LNCaP clone FGC (cell line): ENCODE results near the gene RAD51D.
A peak's percentile ranks its signal among the peaks of the same experiment; 100 is the strongest.

Experiments
- DNase-seq: peaks from one replicate; pipeline ENCODE4 v3.0.0-alpha.2; 2011; ENCODE audit warnings: low read depth
- H3K4me3 ChIP-seq: 2 replicates; pipeline ENCODE4 v1.5.1; 2011; ENCODE audit warnings: mild to moderate bottlenecking, low read depth, low read length, control low read depth
- TF ChIP-seq, protein P1 (sequence below): IDR thresholded peaks from 2 replicates; pipeline ENCODE4 v1.5.1; 2012; ENCODE audit warnings: mild to moderate bottlenecking; ENCODE audit not compliant: control insufficient read depth, insufficient read depth; ENCODE audit errors: extremely low read depth

Gene RAD51D

DNA sequence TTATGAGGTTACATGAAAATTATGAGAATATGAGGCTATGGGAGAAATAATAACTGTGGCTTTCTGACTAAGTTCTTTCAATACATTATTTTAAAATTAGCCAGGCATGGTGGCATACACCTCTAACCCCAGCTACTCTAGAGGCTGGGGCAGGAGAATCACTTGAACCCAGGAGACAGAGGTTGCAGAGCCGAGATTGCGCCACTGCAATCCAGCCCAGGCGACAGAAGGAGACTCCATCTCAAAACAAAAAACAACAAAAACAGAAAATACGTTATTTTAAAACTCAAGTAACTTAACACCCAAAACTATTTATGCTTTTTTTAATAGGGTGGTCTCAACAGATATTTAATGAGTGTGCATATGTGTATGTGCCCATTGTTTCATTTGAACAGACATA is 53.8 kb downstream of the RAD51D start:
- TF ChIP-seq, protein P1, sequence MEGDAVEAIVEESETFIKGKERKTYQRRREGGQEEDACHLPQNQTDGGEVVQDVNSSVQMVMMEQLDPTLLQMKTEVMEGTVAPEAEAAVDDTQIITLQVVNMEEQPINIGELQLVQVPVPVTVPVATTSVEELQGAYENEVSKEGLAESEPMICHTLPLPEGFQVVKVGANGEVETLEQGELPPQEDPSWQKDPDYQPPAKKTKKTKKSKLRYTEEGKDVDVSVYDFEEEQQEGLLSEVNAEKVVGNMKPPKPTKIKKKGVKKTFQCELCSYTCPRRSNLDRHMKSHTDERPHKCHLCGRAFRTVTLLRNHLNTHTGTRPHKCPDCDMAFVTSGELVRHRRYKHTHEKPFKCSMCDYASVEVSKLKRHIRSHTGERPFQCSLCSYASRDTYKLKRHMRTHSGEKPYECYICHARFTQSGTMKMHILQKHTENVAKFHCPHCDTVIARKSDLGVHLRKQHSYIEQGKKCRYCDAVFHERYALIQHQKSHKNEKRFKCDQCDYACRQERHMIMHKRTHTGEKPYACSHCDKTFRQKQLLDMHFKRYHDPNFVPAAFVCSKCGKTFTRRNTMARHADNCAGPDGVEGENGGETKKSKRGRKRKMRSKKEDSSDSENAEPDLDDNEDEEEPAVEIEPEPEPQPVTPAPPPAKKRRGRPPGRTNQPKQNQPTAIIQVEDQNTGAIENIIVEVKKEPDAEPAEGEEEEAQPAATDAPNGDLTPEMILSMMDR: no peak

DNA sequence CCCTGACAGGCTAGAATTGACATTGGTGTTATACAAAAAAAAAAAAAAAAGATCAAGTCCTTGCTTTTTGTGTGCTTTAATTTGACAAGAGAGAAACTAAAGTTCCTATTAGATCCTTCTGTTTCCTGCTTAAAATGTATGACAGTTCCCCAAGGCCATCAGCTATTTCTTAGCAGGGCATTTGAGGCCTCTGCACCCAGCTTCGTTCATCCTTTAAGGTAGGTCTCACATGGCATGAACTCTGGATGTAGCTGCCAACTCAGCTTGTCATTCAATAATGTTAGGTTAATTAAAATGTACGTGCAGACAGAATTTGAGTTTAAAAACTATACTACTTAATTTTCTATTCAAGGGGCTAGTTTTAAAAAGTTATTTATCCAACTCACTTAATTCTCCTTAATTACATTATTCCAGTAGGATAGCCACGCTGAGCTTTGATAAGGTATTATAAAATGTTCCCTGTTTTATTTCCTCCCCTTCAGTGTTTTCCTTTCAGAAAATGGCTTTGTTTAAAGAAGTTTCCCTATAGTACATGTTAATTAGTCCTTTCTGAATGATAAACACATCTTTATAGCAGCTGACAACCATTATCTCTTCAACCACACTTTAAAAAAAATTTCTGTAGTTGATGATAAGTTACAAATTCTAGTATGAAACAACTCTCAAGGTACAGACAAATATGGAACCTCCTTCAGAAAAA is 55.0 kb downstream of the RAD51D start:
- no peak for DNase-seq
- TF ChIP-seq, protein P1: no peak
- no peak overlapping the region for H3K4me3 ChIP-seq

More for the DNA sequence above, 53.8 kb downstream of the RAD51D start:
- no peak for DNase-seq
- no peak overlapping the region for H3K4me3 ChIP-seq

DNA sequence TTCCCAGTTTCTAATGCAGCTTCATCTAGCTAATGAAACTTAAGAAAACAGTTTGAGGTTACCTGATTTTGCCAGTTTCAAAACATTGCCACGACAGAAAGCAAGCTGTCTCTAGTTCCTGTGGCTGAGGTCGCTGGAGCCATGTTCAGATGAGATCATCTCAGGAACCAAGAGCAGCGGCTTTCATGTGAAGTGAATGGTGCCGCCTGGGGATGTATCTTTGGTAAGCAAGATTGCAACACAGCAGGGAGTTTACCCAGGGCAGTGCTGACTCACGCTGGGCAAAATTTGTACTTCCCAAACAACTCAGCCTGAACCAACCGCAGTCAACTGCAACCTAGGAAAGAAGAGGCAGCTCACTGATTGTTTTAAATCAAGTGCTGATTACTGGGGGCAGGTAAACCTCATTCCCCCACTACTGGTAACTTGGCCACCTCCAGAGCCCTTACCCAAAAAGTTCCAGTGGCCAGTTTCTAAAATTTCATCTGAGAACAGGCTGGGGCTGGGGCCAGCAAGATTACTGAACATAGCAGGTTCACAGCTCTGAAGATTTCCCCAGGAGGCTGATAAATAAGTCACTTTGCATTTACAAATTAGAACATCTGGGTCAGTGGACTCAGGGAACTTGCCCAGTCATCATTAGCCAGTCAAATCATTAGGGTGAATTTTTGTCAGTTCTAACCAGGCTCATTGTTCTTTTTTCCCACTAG is 56.0 kb downstream of the RAD51D start, which contains the start of gene RFFL:
Gene RFFL, minus strand, starts transcription at position 194 of the 710 bp plus-strand sequence. CDS start 37,154 bp downstream, outside the sequence.
- H3K4me3 ChIP-seq: peak within 1 kb of the TSS; percentile 19
- DNase-seq: peak; percentile 93
- TF ChIP-seq, protein P1: peak; percentile 50

DNA sequence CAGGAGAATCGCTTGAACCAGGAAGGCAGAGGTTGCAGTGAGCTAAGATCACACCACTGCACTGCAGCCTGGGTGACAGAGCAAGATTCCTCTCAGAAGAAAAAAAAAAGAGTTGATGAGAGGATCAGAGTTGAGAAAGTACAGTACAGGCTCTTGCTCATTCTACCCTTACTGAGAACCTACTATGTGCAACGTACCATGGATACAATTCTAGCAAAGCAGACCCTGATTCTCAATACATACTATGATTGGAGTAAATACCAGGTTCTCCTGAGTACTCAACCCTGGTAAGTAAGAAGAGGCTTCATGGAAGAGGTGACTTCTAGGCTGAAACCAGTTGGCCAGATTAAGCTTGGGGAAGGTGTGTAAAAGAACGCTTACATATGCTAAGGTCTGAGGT is 57.4 kb downstream of the RAD51D start:
- no peak overlapping the region for H3K4me3 ChIP-seq
- TF ChIP-seq, protein P1: no peak
- no peak for DNase-seq

DNA sequence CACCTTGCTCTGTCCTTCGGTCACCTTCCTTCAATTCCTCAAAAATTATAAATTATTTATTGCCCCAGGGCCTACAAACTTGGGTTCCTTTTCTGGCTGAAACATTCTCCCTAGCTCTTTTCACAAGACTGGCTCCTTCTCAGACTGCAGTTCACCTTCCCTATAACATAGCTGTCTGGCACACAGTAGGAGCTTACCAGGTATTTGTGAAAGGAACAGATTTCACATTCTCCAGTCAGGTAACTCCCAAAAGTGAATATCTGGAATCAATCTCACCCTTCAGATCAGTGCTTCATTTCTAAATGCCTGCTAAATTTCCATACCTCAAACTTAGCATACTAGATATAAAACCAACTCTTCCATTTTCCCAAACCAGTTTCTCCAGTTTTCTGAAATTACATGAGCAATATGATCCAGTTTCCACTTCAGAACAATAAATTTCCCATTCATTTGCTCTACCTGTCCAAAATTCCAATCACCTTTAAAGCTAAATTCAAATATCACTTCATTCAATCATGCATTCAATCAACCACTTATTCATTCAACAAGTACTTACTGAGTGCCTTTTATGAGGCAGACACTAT is 62.2 kb downstream of the RAD51D start:
- no peak overlapping the region for H3K4me3 ChIP-seq
- DNase-seq: peak; percentile 58
- TF ChIP-seq, protein P1: no peak

DNA sequence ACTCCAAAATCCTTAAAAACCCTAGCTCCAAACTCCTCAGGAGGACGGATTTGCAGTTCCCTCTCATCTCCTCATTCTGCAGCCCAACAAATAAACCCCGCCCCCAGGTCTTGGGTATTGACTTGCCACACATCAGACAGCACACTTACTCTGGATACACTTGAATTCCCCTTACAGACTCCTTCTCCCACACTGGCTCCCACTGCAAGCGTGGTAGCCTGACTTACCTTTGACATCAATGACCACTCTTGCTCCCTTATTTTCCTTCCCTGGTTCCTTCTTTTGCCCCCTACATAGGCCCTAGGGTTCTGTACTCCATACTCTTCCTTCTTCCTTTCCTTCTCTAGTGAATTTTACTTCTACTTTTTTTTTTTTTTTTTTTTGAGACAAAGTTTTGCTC is 63.6 kb downstream of the RAD51D start:
- DNase-seq: no peak
- TF ChIP-seq, protein P1: no peak
- H3K4me3 ChIP-seq: no peak overlapping the region
